Epithelial cell of proximal tubule (primary cell): ENCODE results near the gene TNFSF15. TPM values are rescaled to one million over a fixed set of nuclear protein-coding genes. Genes with fewer than 3 reads are reported as not detected.

ENCODE experiments used
- DNase-seq: peaks from one replicate; pipeline ENCODE4 v3.0.0-alpha.2; 2011; ENCODE audit warnings: low read depth
- H3K4me3 ChIP-seq: 2 replicates; pipeline ENCODE4 v1.5.1; 2011; ENCODE audit warnings: low read depth, mild to moderate bottlenecking, low read length
- CTCF ChIP-seq: conservative IDR thresholded peaks from 2 replicates; pipeline ENCODE4 v1.5.1; 2012; ENCODE audit warnings: low read depth, mild to moderate bottlenecking, low read length
- total RNA-seq: library from RNA; depleted of rRNA; stranded (reverse); fragments of >200 nt; gene quantifications from 2 replicates; pipeline ENCODE4 v1.2.3, GENCODE V29; 2015

Gene TNFSF15
- total RNA-seq, 1 donor from 2014 or later: 0.81 TPM

DNA sequence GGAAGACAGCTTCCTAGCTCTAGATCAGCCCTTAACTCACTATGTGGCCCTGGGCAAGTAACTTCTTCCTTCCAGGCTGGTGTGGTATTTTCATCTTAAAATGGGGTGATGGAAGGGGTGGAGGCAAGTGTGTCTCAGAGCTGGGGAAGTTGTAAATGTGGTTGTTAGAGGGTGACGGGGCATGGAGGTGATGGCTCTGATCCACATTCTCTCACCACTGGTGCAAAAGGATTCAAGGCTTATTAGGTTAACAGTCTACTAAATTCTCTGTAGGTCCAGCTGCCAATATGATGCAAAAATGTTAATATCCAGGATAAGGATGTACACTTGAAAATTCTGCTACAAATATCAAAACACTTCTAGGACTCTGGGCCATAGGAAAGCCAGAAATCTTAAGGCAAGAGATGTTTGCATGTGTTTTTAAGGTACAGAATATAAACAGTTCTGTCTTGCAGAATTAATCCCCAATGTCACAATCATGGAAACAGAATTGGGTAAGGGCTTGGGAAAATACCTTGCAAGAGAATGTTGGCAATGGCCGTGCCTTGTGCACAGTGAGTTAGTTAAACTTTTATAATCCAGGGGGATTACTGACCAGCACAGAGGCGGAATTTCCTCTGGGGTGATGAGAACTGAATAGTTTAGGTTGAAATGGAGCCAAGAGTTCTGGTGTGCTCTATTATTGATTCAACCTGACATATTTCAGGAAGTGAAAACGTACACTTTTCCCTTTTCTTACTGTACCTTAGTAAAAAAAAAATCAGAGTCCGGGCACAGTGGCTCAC, 19.8 kb downstream of the TNFSF15 start:
- DNase-seq: peak; percentile 74
- no peak for TF ChIP-seq CTCF
- no peak overlapping the region for H3K4me3 ChIP-seq

DNA sequence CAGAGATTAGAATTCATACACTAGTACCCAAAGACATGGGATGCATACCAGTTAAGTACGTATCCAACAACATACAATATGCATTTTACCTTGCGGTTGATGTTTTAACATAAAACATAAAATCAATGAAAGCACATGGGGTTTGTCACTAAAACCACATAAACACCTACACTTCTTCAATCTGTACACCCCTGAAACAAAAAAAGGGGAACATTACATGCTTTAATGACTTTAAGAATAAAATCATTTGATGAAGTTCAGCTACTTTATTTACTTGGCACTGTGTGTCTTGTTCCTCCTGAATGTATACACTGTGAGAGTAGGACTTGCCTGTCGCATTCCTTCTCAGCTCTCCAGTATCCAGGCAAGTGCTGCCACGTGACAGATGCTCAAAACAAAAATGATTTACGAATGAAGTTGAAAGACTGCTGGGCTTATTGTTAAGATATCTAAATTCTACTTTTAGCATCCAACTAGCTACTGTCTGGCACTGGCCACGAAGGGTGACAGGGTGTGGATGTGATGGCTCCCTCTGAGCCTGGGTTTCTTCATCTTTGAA, 21.0 kb downstream of the TNFSF15 start:
- H3K4me3 ChIP-seq: no peak overlapping the region
- DNase-seq: no peak
- no peak for TF ChIP-seq CTCF

DNA sequence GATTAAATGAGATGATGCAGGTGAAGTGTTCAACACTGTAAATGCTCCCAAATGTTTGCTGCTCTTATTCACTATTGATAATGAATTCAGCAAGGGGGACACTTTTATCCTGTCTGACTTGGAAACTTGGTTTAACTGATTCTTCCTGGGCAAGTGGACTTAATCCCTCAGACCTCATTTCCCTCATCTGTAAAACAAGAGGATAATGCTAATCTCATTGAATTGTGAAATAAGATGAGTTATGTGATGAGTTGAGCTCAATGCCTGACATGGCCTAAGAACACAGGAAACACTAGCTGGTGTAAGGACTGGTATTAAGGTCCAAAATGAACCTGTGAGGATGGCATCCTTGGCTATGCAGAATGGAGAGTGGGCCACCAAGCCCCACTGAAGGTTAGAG, 23.3 kb downstream of the TNFSF15 start:
- TF ChIP-seq CTCF: no peak
- no peak for DNase-seq
- H3K4me3 ChIP-seq: no peak overlapping the region

- TF ChIP-seq CTCF: no peak
- H3K4me3 ChIP-seq: no peak overlapping the region
- peak; percentile 97 for DNase-seq
Observed at GRCh38 chr9:114779352-114779845, 26.4 kb downstream of the TNFSF15 start.

- H3K4me3 ChIP-seq: no peak overlapping the region
- TF ChIP-seq CTCF: no peak
- no peak for DNase-seq
Observed at GRCh38 chr9:114777821-114778609, 27.8 kb downstream of the TNFSF15 start.

GRCh38 chr9:114776683-114777399, 29.0 kb downstream of the TNFSF15 start:
- DNase-seq: no peak
- no peak overlapping the region for H3K4me3 ChIP-seq
- no peak for TF ChIP-seq CTCF
